Activated CD4-positive, alpha-beta memory T cell treated with anti-CD3 and anti-CD28 coated beads for 36 hours (primary cell): ENCODE data around the gene MED12L. TPM values are rescaled to one million over a fixed set of nuclear protein-coding genes. Genes with fewer than 3 reads are reported as not detected.

Experiments used
- CTCF ChIA-PET: fragments of 350-600 bp; sonication (Branson Sonifier 250); formaldehyde crosslinking; loops from one replicate; lab custom pipeline; 2021; ENCODE audit warnings: antibody characterized with exemption, inconsistent platforms; lab: Charles Lee
- POLR2A ChIA-PET: fragments of 350-600 bp; sonication (Branson Sonifier 250); formaldehyde crosslinking; loops from one replicate; lab custom pipeline; 2021; ENCODE audit warnings: antibody characterized with exemption; lab: Charles Lee
- DNase-seq: peaks from one replicate; pipeline ENCODE4 v3.0.0-alpha.2; 2020
- H3K27ac Mint-ChIP-seq: one replicate; pipeline ENCODE4 v1.8.0; 2021; ENCODE audit warnings: mixed read lengths
- H3K27me3 Mint-ChIP-seq: one replicate; pipeline ENCODE4 v1.8.0; 2021; ENCODE audit warnings: mixed read lengths
- H3K36me3 Mint-ChIP-seq: one replicate; pipeline ENCODE4 v1.8.0; 2021; ENCODE audit warnings: mixed read lengths
- H3K4me1 Mint-ChIP-seq: one replicate; pipeline ENCODE4 v1.8.0; 2021; ENCODE audit warnings: low read depth, mixed read lengths
- H3K4me3 Mint-ChIP-seq: one replicate; pipeline ENCODE4 v1.8.0; 2021; ENCODE audit warnings: mild to moderate bottlenecking, mixed read lengths
- H3K9me3 Mint-ChIP-seq: one replicate; pipeline ENCODE4 v1.8.0; 2021; ENCODE audit warnings: mixed read lengths
- intact Hi-C: fragments of 100-400 bp; cut with micrococcal nuclease; formaldehyde crosslinking; loops from one replicate; pipeline ENCODE4 v1.15.1; 2023
- total RNA-seq, 2 experiments: library from RNA; stranded (reverse); gene quantifications; one replicate each; pipeline ENCODE4 v1.2.3, GENCODE V29; 2021

MED12L gene
- total RNA-seq, 2 experiments from 2014 or later = 1.5 TPM

GRCh38 chr3:151303751-151304150, 218.3 kb downstream of the MED12L start:
- DNase-seq = no peak
- ChIA-PET POLR2A (interaction anchor here (2.3 to 4.6 kb wide), 2 partner anchors 12 to 17 kb away, joined by 13 to 42 read pairs; partner anchors contain the start of gene GPR87), CTCF (interaction anchor here (1.0 to 4.5 kb wide), 5 partner anchors 12 to 136 kb away, joined by 3 to 32 read pairs (median 15); partner anchors contain the start of gene GPR87)
- H3K27me3 Mint-ChIP-seq = peaks cover 25% of the 10 kb centered on the region
- H3K9me3 Mint-ChIP-seq = no peaks in the 10 kb centered on the region
- no peak overlapping the region for H3K27ac Mint-ChIP-seq
- intact Hi-C loops = no loop called here
- no peaks in the 10 kb centered on the region for H3K36me3 Mint-ChIP-seq
- no peak overlapping the region for H3K4me3 Mint-ChIP-seq
- H3K4me1 Mint-ChIP-seq = peaks cover 70% of the 10 kb centered on the region

DNA sequence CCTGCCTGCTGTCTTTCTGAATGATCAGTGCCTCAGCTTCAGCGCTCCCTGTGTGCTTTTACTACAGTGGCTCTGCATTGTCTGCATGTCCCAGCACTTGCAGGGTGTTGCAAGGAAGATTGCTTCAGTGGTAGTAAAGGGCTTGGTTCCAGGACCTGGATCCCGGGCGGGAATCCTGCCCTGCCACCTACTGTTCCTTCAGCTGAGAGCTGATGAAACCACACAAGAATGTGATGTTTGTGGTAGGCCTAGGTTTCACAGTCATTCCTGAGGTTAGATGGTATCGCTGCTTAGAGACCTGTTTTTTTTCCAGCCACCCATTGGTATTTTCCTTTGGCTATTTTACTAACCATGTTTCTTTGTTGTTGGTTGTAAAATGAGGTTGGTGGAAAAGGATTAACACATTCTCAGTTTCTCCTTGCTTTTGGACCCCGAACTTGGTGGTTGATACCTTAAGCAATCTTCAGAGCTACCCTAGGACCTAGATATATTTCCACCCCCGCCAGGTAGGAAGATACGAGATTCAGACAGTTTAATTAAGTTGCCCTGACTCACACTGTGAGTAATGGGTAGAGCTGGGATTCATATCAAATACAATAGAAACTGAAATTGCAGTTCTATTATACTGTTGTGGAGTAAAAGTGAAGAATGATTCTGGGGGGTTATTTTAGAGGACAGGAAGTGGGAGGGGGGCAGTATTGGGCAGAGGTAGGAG, 219.8 kb downstream of the MED12L start:
- intact Hi-C loops = loop anchor here (1.0 to 5.0 kb wide), 9 partner anchors 21 to 952 kb away; partner anchors contain the start of genes GPR171, P2RY14 and SIAH2
- POLR2A ChIA-PET = interaction anchor here (0.9 to 4.6 kb wide), 10 partner anchors 11 to 102 kb away, joined by 3 to 42 read pairs (median 4); partner anchors contain the start of genes GPR171 and GPR87
- Mint-ChIP-seq H3K27ac (peak overlapping the region; percentile 56), H3K9me3 (no peaks in the 10 kb centered on the region), H3K4me3 (peak overlapping the region; percentile 20), H3K36me3 (no peaks in the 10 kb centered on the region), H3K4me1 (peaks cover 78% of the 10 kb centered on the region), H3K27me3 (peaks cover 17% of the 10 kb centered on the region)
- DNase-seq = peak; percentile 52
- CTCF ChIA-PET = interaction anchor here (0.7 to 4.5 kb wide), 17 partner anchors 11 to 1956 kb away, joined by 3 to 32 read pairs (median 6); partner anchors contain the start of gene GPR87

DNA sequence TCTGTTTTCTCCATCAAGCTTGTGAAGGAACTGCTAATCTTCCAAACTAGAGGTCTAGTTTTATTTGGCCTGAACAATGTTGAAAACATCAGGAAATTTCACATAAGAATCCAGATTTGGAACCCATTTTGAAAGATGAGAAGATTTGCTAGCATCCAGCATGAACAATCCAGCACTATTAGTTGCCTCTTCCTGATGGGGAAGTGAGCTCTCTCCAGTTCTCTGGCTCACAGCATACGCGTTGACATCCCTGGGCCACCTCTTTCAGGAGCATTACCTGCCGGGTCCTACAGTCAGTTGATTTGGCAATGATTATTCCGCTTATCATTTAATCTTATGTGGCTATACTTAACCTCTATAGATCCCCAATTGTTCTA, 220.3 kb downstream of the MED12L start:
- Mint-ChIP-seq H3K9me3 (no peaks in the 10 kb centered on the region), H3K4me3 (peak overlapping the region; percentile 20), H3K27ac (peak overlapping the region; percentile 56), H3K27me3 (peaks cover 15% of the 10 kb centered on the region), H3K4me1 (peaks cover 75% of the 10 kb centered on the region), H3K36me3 (no peaks in the 10 kb centered on the region)
- ChIA-PET POLR2A (interaction anchor here (0.7 to 4.6 kb wide), 11 partner anchors 10 to 103 kb away, joined by 3 to 42 read pairs (median 4); partner anchors contain the start of genes GPR171 and GPR87), CTCF (interaction anchor here (0.7 to 4.5 kb wide), 12 partner anchors 10 to 1955 kb away, joined by 3 to 32 read pairs (median 6); partner anchors contain the start of gene GPR87)
- intact Hi-C loops = loop anchor here (1.0 to 5.0 kb wide), 9 partner anchors 21 to 952 kb away; partner anchors contain the start of genes GPR171, P2RY14 and SIAH2
- DNase-seq = no peak

DNA sequence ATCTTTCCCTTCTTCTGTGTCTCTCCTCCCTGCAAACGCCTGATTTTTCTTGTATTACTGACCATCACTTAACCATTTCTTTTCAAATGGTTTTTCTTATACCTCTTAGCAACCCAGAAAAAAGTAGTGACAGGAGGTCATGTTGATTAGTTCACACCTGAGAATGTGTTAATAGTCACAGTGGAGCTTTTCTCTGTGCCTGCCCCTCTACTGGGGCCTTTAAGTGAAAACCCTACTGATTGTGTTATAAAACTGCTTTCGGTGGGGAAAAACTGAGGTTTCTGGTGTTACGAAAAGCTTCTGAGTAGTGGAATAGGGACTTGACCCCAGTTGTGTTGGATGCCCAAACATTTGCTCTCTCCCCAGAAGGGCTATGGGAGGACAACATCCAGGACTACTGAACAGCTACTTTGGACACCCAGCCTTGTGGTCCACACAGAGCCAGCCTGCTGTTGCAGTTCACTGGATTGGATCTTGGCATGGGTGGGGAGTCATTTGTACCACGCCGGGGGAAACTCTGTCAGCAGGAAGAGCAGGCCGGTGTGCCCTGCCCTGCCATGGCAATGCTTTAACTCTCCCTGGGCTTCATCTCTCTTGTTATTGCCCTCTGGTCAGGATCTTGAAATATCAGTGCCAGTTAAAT, 220.8 kb downstream of the MED12L start:
- no peak for DNase-seq
- peak overlapping the region; percentile 20 for H3K4me3 Mint-ChIP-seq
- intact Hi-C loops = loop anchor here (5.0 kb wide), 3 partner anchors 569 to 951 kb away; no protein-coding TSS in a partner anchor

DNA sequence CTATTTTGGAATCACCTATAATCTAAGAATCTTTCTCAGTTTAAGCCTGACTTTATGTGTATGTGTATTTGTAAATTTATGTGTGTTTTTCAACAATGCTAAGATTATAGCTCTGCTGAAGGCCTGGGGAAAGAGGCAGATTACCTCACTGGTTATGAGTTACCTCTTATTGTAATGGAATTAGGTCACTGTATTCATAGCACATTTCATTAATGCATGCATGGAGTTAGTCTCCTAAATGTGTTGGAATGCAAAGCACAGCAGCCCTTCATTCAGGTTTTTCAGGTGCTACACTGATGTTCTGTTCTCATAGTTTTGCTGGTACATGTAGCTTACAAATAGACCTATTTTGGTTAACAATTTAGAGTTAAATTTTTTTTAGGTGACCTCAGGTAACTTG, 221.7 kb downstream of the MED12L start:
- ChIA-PET CTCF (interaction anchor here (1.0 to 4.5 kb wide), 5 partner anchors 9 to 139 kb away, joined by 3 to 32 read pairs (median 4); partner anchors contain the start of gene GPR87), POLR2A (interaction anchor here (1.3 to 4.6 kb wide), 3 partner anchors 9 to 105 kb away, joined by 3 to 42 read pairs (median 3); partner anchors contain the start of genes GPR171 and GPR87)
- no peak overlapping the region for H3K4me3 Mint-ChIP-seq

More for the DNA sequence above, 220.8 kb downstream of the MED12L start:
- CTCF ChIA-PET = interaction anchor here (1.0 to 4.5 kb wide), 8 partner anchors 10 to 138 kb away, joined by 3 to 32 read pairs (median 6); partner anchors contain the start of gene GPR87
- peaks cover 15% of the 10 kb centered on the region for H3K27me3 Mint-ChIP-seq
- POLR2A ChIA-PET = interaction anchor here (0.7 to 4.6 kb wide), 8 partner anchors 10 to 101 kb away, joined by 3 to 42 read pairs (median 4); partner anchors contain the start of gene GPR87
- H3K36me3 Mint-ChIP-seq = no peaks in the 10 kb centered on the region
- no peaks in the 10 kb centered on the region for H3K9me3 Mint-ChIP-seq
- peaks cover 72% of the 10 kb centered on the region for H3K4me1 Mint-ChIP-seq
- H3K27ac Mint-ChIP-seq = peak overlapping the region; percentile 56

DNA sequence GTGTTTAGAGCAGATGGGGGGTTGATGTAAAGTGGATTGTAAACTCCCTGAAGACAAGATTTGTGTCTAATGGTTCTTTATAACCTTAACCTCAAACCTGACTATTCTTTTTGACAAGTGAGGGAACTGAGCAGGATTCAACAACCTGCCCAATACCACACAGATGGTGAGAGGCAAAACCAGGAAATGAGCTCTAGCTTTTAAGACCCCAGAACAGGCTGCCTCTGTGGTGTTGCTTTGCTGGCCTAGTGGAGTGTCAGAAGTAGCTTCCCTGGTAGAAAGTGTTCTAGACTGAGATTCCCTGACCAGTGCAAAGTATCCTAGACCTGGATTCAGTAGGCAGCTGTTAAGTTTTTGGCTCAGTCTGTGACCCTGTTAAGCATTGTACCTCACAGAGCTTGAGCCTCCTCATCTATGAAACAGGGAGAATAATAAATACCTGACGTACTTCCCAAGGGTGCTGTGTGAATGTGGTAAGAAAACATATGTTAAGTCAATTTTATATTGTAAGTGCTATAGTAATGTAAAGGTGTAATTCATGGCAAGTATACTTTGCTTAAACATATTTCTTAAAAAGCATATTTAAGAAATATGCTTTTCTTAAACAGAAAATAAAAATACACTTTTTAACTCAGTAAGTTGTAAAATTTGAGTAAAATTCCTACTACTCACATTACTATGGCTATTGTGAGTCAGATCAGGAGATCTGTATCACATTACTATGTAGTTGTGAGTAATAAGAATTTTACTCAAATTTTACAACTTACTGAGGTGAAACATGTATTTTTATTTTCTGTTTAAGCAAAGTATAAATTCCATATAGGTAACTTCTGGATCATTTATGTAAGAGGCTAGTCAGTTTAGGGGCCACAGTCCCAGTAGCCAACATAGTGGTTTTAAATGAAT, 222.4 kb downstream of the MED12L start:
- Mint-ChIP-seq H3K27ac (peak overlapping the region; percentile 50), H3K36me3 (no peaks in the 10 kb centered on the region), H3K4me3 (no peak overlapping the region), H3K9me3 (no peaks in the 10 kb centered on the region), H3K4me1 (peaks cover 60% of the 10 kb centered on the region), H3K27me3 (peaks cover 7% of the 10 kb centered on the region)
- no peak for DNase-seq
- ChIA-PET POLR2A (interaction anchor here (1.3 to 4.6 kb wide), 4 partner anchors 8 to 105 kb away, joined by 3 to 42 read pairs (median 3); partner anchors contain the start of genes GPR171 and GPR87), CTCF (interaction anchor here (0.8 to 4.5 kb wide), 4 partner anchors 8 to 20 kb away, joined by 3 to 32 read pairs (median 4); partner anchors contain the start of gene GPR87)
- intact Hi-C loops = loop anchor here (1.0 to 5.0 kb wide), 4 partner anchors 8 to 949 kb away; partner anchors contain the start of gene GPR87

More for the DNA sequence above, 221.7 kb downstream of the MED12L start:
- no peak overlapping the region for H3K27ac Mint-ChIP-seq
- intact Hi-C loops = loop anchor here (5.0 kb wide), 3 partner anchors 570 to 950 kb away; no protein-coding TSS in a partner anchor
- peaks cover 63% of the 10 kb centered on the region for H3K4me1 Mint-ChIP-seq
- no peak for DNase-seq
- peaks cover 12% of the 10 kb centered on the region for H3K27me3 Mint-ChIP-seq
- no peaks in the 10 kb centered on the region for H3K36me3 Mint-ChIP-seq
- no peaks in the 10 kb centered on the region for H3K9me3 Mint-ChIP-seq

DNA sequence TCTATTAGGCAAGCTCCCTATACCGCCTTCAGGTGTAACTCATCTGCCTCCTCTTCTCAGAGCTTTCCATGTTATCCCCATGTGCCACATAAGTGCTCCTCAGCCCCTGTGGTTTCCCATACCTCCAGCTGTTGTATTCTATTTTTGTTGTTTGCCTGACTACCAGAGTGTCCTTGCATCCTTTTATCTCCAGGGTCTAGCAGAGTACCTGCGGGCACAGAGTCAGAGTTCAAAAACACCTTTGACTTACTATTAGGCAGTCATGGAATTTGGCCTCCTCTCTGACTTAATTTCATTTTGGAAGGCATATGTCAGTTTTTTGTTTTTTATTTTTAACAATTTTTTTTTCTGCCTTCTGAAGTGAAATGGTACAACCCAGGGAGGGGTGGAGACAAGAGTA, 224.1 kb downstream of the MED12L start:
- intact Hi-C loops = loop anchor here (5.0 kb wide), 3 partner anchors 572 to 948 kb away; no protein-coding TSS in a partner anchor
- H3K9me3 Mint-ChIP-seq = no peaks in the 10 kb centered on the region
- DNase-seq = no peak
- H3K27ac Mint-ChIP-seq = no peak overlapping the region
- POLR2A ChIA-PET = interaction anchor here (0.7 to 1.4 kb wide), 2 partner anchors 102 to 140 kb away, joined by 3 read pairs; no protein-coding TSS in a partner anchor
- CTCF ChIA-PET = interaction anchor here (0.5 to 1.0 kb wide), 2 partner anchors 18 to 1734 kb away, joined by 3 to 5 read pairs; no protein-coding TSS in a partner anchor
- H3K27me3 Mint-ChIP-seq = peaks cover 3% of the 10 kb centered on the region
- peaks cover 47% of the 10 kb centered on the region for H3K4me1 Mint-ChIP-seq
- H3K4me3 Mint-ChIP-seq = no peak overlapping the region
- H3K36me3 Mint-ChIP-seq = no peaks in the 10 kb centered on the region

GRCh38 chr3:151312972-151313371, 227.5 kb downstream of the MED12L start:
- Mint-ChIP-seq H3K36me3 (no peaks in the 10 kb centered on the region), H3K9me3 (no peaks in the 10 kb centered on the region), H3K27me3 (peaks cover 8% of the 10 kb centered on the region), H3K4me1 (peaks cover 35% of the 10 kb centered on the region), H3K27ac (no peak overlapping the region), H3K4me3 (no peak overlapping the region)
- ChIA-PET CTCF (interaction anchor here (0.6 to 1.2 kb wide), 2 partner anchors 15 to 86 kb away, joined by 3 read pairs; no protein-coding TSS in a partner anchor), POLR2A (no interaction called here)
- DNase-seq = no peak
- intact Hi-C loops = no loop called here

DNA sequence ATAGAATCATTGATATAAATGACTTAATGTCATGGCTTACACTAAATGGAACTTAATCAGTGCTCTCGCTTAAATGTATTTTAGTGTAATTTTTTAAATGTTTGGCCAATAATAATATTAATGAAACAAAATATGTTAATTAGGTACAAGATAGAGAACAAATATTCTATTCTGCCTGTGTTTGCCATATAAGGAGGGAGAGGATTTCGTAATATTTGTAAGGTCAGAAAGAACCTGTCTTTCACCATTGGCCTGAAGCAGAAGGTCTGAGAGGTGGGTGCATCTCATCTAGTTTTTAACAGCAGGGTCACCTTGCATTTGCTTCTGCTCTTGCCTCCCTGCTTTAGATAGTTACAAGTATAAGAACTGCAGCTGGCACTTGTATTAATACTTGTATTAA, 228.7 kb downstream of the MED12L start:
- Mint-ChIP-seq H3K9me3 (no peaks in the 10 kb centered on the region), H3K36me3 (no peaks in the 10 kb centered on the region), H3K4me3 (no peak overlapping the region), H3K4me1 (peaks cover 25% of the 10 kb centered on the region), H3K27me3 (peaks cover 8% of the 10 kb centered on the region), H3K27ac (no peak overlapping the region)
- ChIA-PET CTCF (interaction anchor here (1.1 to 1.2 kb wide), 2 partner anchors 146 to 604 kb away, joined by 3 read pairs; no protein-coding TSS in a partner anchor), POLR2A (no interaction called here)
- intact Hi-C loops = no loop called here
- no peak for DNase-seq

DNA sequence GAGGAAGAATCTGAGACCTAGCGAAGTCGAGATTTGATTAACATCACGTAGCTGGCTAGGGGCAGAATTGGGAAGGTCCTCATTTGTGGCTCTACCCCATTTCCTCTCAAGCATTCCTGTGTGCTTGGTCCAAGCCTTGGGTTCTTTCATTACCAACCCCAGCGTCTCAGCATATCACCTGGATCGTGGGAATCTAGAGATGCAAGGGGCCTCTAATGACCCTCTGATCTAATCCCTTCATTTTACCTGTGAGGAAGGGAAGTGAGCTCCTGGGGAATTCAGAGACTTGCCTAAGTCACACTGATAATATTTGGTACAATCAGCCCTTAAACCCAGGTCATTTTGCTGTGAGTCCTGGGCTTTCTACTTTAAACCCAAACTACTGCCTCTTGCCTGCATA, 229.1 kb downstream of the MED12L start:
- peaks cover 8% of the 10 kb centered on the region for H3K27me3 Mint-ChIP-seq
- no peaks in the 10 kb centered on the region for H3K9me3 Mint-ChIP-seq
- ChIA-PET CTCF (interaction anchor here (1.2 kb wide), 1 partner anchor 604 kb away, joined by 3 read pairs; no protein-coding TSS in a partner anchor), POLR2A (no interaction called here)
- H3K27ac Mint-ChIP-seq = no peak overlapping the region
- intact Hi-C loops = no loop called here
- H3K36me3 Mint-ChIP-seq = no peaks in the 10 kb centered on the region
- H3K4me1 Mint-ChIP-seq = peaks cover 21% of the 10 kb centered on the region
- no peak for DNase-seq
- H3K4me3 Mint-ChIP-seq = no peak overlapping the region
